HEK293T (cell line): ENCODE results near the gene MYBBP1A.
"Not testable (repeated sequence)": the region's sequence is repeated elsewhere in the genome, so short reads cannot be mapped to it uniquely, and the experiment has no call there.

Source experiments
- CTCF ChIA-PET: fragments of 350-600 bp; formaldehyde crosslinking; extraction: SDS; loops from one replicate; lab custom pipeline; 2021; ENCODE audit warnings: antibody characterized with exemption, inconsistent platforms; lab: Yijun Ruan, JAX
- POLR2A ChIA-PET: fragments of 350-600 bp; formaldehyde crosslinking; extraction: SDS; loops from one replicate; lab custom pipeline; 2020; ENCODE audit warnings: antibody characterized with exemption, inconsistent platforms; lab: Yijun Ruan, JAX
- DNase-seq: peaks from one replicate; pipeline ENCODE4 v3.0.0; 2012; ENCODE audit warnings: mixed read lengths; ENCODE audit errors: extremely low spot score
- ARNT ChIP-seq: fragments of 450-650 bp; IDR thresholded peaks from 2 replicates; pipeline ENCODE4 v1.6.1; 2017; ENCODE audit warnings: mild to moderate bottlenecking
- BHLHE40 ChIP-seq: fragments of 450-650 bp; IDR thresholded peaks from 2 replicates; pipeline ENCODE4 v1.6.1; 2016; ENCODE audit warnings: mild to moderate bottlenecking, moderate library complexity, borderline replicate concordance
- CTBP1 ChIP-seq: fragments of 450-650 bp; IDR thresholded peaks from 2 replicates; pipeline ENCODE4 v1.6.1; 2016; ENCODE audit warnings: borderline replicate concordance
- ELF4 ChIP-seq: fragments of 450-650 bp; IDR thresholded peaks from 2 replicates; pipeline ENCODE4 v1.6.1; 2017; ENCODE audit warnings: antibody characterized with exemption
- FOXA1 ChIP-seq: fragments of 450-650 bp; IDR thresholded peaks from 2 replicates; pipeline ENCODE4 v1.6.1; 2016; ENCODE audit warnings: mild to moderate bottlenecking
- FOXK2 ChIP-seq: fragments of 450-650 bp; IDR thresholded peaks from 2 replicates; pipeline ENCODE4 v1.6.1; 2016; ENCODE audit warnings: mild to moderate bottlenecking
- FOXM1 ChIP-seq: fragments of 450-650 bp; IDR thresholded peaks from 2 replicates; pipeline ENCODE4 v1.6.1; 2017; ENCODE audit warnings: mild to moderate bottlenecking, borderline replicate concordance
- HDGF ChIP-seq: fragments of 450-650 bp; IDR thresholded peaks from 2 replicates; pipeline ENCODE4 v1.6.1; 2017; ENCODE audit warnings: antibody characterized with exemption, borderline replicate concordance
- L3MBTL2 ChIP-seq: fragments of 450-650 bp; conservative IDR thresholded peaks from 2 replicates; pipeline ENCODE4 v1.6.1; 2016; ENCODE audit warnings: mild to moderate bottlenecking
- LEF1 ChIP-seq: fragments of 450-650 bp; IDR thresholded peaks from 2 replicates; pipeline ENCODE4 v1.6.1; 2017; ENCODE audit warnings: mild to moderate bottlenecking, borderline replicate concordance
- NFRKB ChIP-seq: fragments of 450-650 bp; IDR thresholded peaks from 2 replicates; pipeline ENCODE4 v1.6.1; 2016; ENCODE audit warnings: mild to moderate bottlenecking, moderate library complexity
- SP1 ChIP-seq: fragments of 450-650 bp; IDR thresholded peaks from 2 replicates; pipeline ENCODE4 v1.6.1; 2017
- SUZ12 ChIP-seq: fragments of 450-650 bp; IDR thresholded peaks from 2 replicates; pipeline ENCODE4 v1.6.1; 2016; ENCODE audit warnings: mild to moderate bottlenecking
- TARDBP ChIP-seq: fragments of 450-650 bp; IDR thresholded peaks from 2 replicates; pipeline ENCODE4 v1.6.1; 2016
- ZNF384 ChIP-seq: fragments of 450-650 bp; IDR thresholded peaks from 2 replicates; pipeline ENCODE4 v1.6.1; 2016
- TF ChIP-seq, protein P1 (sequence below): fragments of 450-650 bp; IDR thresholded peaks from 2 replicates; pipeline ENCODE4 v1.6.1; 2016

Gene MYBBP1A

DNA sequence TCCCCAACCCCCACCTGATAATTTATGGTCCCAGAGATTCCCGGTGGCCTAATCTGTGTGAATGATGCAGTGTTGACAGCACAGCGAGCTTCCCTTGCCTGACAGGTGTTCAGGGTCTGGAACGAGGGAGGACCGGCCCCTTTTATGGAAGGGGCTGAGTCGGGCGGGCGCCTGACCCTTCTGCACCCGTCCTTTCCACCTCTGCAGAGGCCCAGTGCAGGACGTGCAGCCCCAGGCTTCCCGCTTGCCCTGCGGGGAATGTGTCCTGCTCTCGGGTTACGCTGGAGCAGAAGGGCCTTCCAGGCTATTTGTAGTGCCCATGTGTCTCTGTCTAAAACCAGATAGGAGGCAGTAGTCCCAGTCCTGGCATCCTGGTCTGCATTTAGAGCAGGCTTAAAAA is 45.4 kb upstream of the MYBBP1A start:
- no peak for TF ChIP-seq CTBP1
- TF ChIP-seq FOXK2, result no peak
- no peak for TF ChIP-seq SP1
- no peak for TF ChIP-seq L3MBTL2
- no peak for TF ChIP-seq TARDBP
- no peak for TF ChIP-seq HDGF
- no peak for TF ChIP-seq FOXM1
- POLR2A ChIA-PET, result interaction anchor here (1.0 to 1.2 kb wide), 3 partner anchors 9 to 23 kb away, joined by 3 to 4 read pairs (median 4); no protein-coding TSS in a partner anchor
- DNase-seq, result no peak
- CTCF ChIA-PET, result no interaction called here

DNA sequence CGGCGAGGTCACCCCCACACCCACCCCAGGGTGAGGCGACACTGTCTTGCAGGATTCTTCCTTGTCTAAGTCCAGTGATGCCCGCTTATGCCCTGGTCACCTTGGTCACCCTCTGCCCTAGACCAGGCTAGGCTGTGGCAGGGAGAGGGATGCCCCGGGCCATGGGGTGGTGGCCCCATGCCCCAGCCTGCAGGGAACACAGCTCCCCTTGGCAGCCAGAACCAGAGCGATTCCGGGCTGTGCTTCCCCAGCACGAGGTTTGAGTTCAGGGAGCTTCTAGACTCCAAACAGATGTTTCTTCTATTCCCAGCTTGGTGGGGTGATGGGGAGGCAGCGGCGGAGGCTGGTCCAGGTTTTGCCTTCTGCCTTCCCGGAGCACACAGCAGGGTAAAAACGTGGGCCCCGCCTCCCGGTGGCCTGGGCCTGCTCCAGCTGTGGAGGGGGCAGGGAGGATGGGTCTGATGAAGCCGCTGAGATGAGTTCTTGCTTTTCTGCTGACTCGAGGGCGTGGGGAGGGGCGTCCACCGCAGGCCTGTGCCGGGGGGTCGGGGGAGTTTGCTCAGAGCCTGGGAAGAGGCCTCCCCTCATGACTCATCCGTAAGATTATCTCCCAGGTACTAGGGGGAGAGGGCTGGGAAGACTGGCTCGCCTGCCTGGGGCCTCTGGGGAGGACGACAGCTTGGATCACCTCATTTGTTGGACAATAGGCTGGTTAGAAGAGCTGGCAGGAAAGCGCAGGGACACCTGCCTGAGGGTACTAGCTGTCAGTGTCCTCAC is 44.5 kb upstream of the MYBBP1A start:
- CTCF ChIA-PET, result interaction anchor here (0.6 to 1.3 kb wide), 3 partner anchors 26 to 49 kb away, joined by 3 read pairs; no protein-coding TSS in a partner anchor
- POLR2A ChIA-PET, result interaction anchor here (1.0 to 1.4 kb wide), 5 partner anchors 10 to 45 kb away, joined by 3 to 6 read pairs (median 3); partner anchors contain the start of genes MYBBP1A and SMTNL2
- TF ChIP-seq ZNF384 (no peak), FOXK2 (no peak), FOXA1 (no peak), CTBP1 (no peak), NFRKB (no peak), SP1 (no peak), L3MBTL2 (no peak), TARDBP (no peak), HDGF (no peak), BHLHE40 (no peak), SUZ12 (no peak), LEF1 (no peak), ELF4 (no peak)
- TF ChIP-seq, protein P1, sequence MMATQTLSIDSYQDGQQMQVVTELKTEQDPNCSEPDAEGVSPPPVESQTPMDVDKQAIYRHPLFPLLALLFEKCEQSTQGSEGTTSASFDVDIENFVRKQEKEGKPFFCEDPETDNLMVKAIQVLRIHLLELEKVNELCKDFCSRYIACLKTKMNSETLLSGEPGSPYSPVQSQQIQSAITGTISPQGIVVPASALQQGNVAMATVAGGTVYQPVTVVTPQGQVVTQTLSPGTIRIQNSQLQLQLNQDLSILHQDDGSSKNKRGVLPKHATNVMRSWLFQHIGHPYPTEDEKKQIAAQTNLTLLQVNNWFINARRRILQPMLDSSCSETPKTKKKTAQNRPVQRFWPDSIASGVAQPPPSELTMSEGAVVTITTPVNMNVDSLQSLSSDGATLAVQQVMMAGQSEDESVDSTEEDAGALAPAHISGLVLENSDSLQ, result no peak
- DNase-seq, result no peak

DNA sequence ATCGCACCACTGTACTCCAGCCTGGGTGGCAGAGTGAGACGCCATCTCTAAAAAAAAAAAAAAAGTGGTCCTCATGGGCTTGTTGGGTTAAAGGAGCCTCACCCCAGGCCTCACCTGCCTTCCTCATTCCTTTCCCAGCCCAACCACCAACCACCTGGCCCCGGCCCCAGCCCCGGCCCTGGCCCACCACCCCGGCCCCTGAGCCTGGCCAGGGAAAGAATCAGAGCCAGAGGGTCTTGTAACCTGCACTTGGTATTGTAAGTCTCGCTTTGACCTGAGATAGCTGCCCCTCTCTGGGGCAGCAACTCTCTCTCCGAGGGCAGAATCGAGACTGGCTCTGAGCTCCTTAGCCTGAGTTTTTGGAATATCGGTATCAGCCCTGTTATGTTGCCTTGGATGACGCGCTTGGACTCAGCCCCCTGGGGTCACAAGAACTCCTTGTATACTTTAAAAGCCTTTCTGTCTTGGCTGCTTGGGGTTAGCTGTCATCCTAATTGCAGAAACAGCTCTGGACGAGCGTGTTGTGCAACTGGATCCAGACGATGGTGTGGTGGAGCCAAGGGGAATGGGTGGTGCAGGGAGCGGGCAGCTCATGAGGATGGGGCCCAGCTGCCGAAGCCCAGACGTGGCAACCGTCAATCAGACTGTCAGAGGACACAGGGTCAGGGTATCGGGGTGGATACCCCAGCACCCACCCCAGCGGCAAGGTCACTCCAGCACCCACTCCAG is 43.8 kb upstream of the MYBBP1A start:
- no peak for TF ChIP-seq SUZ12
- CTCF ChIA-PET, result interaction anchor here (0.6 to 1.3 kb wide), 3 partner anchors 9 to 32 kb away, joined by 3 to 4 read pairs (median 3); no protein-coding TSS in a partner anchor
- POLR2A ChIA-PET, result interaction anchor here (1.0 to 1.4 kb wide), 3 partner anchors 15 to 44 kb away, joined by 3 to 6 read pairs (median 3); partner anchors contain the start of genes MYBBP1A and SMTNL2
- DNase-seq, result no peak

DNA sequence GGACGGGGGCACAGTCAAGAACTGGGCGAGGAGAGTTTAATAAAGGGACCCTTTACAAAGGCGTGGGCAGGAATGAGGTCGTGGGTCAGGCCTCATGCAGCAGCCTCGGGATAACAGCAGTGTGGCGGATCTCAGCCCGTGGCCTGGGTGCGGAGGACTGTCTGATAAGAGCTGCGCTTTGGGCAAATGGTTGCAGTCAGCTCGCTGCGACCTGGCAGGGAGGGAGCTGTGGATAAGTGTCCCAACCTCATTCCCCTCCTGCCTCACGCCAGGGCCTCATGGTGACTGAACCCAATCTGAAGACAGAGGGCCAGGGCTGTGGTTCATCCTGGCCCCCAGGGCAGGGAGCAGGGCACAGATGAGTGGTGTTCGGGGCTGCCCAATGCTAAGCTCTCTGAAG is 42.8 kb upstream of the MYBBP1A start:
- TF ChIP-seq ZNF384 (no peak), NFRKB (no peak), FOXM1 (no peak), SUZ12 (no peak), ELF4 (no peak)
- TF ChIP-seq, protein P1, result no peak
- POLR2A ChIA-PET, result interaction anchor here (1.4 kb wide), 1 partner anchor 43 kb away, joined by 3 read pairs; the partner anchor contains the start of gene MYBBP1A
- no peak for DNase-seq
- CTCF ChIA-PET, result interaction anchor here (0.6 kb wide), 1 partner anchor 10 kb away, joined by 4 read pairs; no protein-coding TSS in a partner anchor

DNA sequence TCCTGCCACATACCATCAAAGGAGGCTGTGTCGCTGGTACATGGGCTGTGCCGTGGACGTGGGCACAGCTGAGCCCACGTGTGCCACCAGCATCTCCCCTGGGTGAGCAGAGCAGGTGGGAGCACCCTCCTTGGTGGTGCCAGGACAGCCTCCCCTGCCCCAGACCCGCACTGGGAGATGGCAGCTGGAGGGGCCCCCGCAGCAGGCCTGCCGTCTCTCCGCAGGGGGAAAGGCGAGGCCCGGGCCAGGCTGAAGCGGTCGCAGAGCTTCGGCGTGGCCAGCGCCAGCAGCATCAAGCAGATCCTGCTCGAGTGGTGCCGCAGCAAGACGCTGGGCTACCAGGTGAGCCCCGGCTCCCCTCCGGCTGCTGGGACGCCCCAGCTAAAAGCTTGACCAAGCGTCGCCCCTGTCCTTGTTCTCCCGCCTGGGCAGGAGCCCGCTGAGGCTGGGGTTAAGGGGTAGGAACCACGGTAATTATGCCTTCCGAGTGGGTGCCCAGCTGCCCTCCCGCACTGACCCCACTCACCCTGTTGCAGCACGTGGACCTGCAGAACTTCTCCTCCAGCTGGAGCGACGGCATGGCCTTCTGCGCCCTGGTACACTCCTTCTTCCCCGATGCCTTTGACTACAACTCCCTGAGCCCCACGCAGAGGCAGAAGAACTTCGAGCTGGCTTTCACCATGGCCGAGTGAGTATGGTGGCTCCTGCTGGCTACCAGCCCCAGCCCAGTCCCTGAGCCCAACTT is 41.6 kb upstream of the MYBBP1A start:
- no peak for TF ChIP-seq BHLHE40
- TF ChIP-seq FOXA1, result no peak
- no peak for TF ChIP-seq FOXM1
- no peak for TF ChIP-seq ZNF384
- no peak for TF ChIP-seq ELF4
- TF ChIP-seq ARNT, result no peak
- TF ChIP-seq SP1, result no peak
- no peak for TF ChIP-seq TARDBP
- TF ChIP-seq HDGF, result no peak
- no peak for TF ChIP-seq L3MBTL2
- no peak for TF ChIP-seq SUZ12
- TF ChIP-seq LEF1, result no peak
- TF ChIP-seq, protein P1, result no peak
- no peak for TF ChIP-seq NFRKB
- no peak for TF ChIP-seq FOXK2
- no peak for TF ChIP-seq CTBP1
- ChIA-PET CTCF (no interaction called here), POLR2A (interaction anchor here (1.4 kb wide), 1 partner anchor 42 kb away, joined by 3 read pairs; the partner anchor contains the start of gene MYBBP1A)
- DNase-seq, result no peak

DNA sequence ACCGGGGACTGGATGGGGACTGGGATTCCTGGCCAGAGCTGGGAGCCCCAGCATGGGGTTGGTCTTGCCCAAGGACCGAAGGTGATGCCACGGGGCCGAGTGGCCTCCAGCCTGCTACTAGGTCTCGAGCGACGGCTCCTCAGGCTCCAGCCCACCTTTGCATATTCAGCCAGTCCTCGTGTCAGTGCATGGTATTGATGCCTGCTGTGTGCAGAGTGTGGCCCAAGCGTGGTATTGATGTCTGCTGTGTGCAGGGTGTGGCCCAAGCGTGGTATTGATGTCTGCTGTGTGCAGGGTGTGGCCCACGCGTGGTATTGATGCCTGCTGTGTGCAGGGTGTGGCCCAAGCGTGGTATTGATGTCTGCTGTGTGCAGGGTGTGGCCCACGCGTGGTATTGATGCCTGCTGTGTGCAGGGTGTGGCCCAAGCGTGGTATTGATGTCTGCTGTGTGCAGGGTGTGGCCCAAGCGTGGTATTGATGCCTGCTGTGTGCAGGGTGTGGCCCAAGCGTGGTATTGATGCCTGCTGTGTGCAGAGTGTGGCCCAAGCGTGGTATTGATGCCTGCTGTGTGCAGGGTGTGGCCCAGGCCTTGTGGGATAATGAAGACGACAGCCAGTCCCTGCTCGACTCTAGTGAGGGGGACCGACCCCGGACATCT is 40.6 kb upstream of the MYBBP1A start:
- DNase-seq, POLR2A ChIA-PET: not testable (repeated sequence)
- CTCF ChIA-PET, result interaction anchor here (0.5 to 1.0 kb wide), 2 partner anchors 29 to 191 kb away, joined by 3 read pairs; no protein-coding TSS in a partner anchor
